Astrocyte (in vitro differentiated cells and primary cell): Measurements from ENCODE around the gene CDKN2B-AS1.

Experiments
- CTCF ChIP-seq: IDR thresholded peaks from 2 replicates; pipeline ENCODE4 v1.5.1; 2011; ENCODE audit warnings: low read depth, mild to moderate bottlenecking, inconsistent platforms, low read length, moderate library complexity; ENCODE audit not compliant: insufficient read depth
- EZH2 ChIP-seq: IDR thresholded peaks from 2 replicates; pipeline ENCODE4 v1.6.1; 2012; ENCODE audit warnings: mild to moderate bottlenecking, low read length, inconsistent platforms; ENCODE audit not compliant: insufficient read depth

GRCh38 chr9:21958833-21959232 lies 35.8 kb upstream of the CDKN2B-AS1 start:
- TF ChIP-seq CTCF (no peak), EZH2 (no peak)
